ENCODE measurements around the gene AKAP11.

Gene AKAP11

GRCh38 chr13:42232671-42233070 is 39.3 kb upstream of the AKAP11 start:
- DNase-seq (ENCODE audit: low read depth): no peak
- no peak overlapping the region for H3K4me3 ChIP-seq (ENCODE audit: low read depth, low read length)
- TF ChIP-seq MAX (IDR thresholded peaks at IDR 0.05; ENCODE audit: low read depth, low read length): no peak
- no peak for TF ChIP-seq MYC (IDR thresholded peaks at IDR 0.05; ENCODE audit: low read depth, low read length)
- no peak for TF ChIP-seq CTCF (IDR thresholded peaks at IDR 0.05; ENCODE audit: low read depth, low read length)
- no peak for TF ChIP-seq POLR2A (IDR thresholded peaks at IDR 0.05; ENCODE audit: extremely low read depth, insufficient read length)

GRCh38 chr13:42233726-42234125 is 38.2 kb upstream of the AKAP11 start:
- DNase-seq (ENCODE audit: low read depth): no peak

GRCh38 chr13:42239161-42239560 is 32.8 kb upstream of the AKAP11 start:
- DNase-seq (ENCODE audit: low read depth): no peak
- TF ChIP-seq POLR2A (IDR thresholded peaks at IDR 0.05; ENCODE audit: extremely low read depth, insufficient read length) (no peak), CTCF (IDR thresholded peaks at IDR 0.05; ENCODE audit: low read depth, low read length) (no peak)

More at GRCh38 chr13:42233726-42234125, 38.2 kb upstream of the AKAP11 start:
- no peak overlapping the region for H3K4me3 ChIP-seq (ENCODE audit: low read depth, low read length)
- TF ChIP-seq MYC (IDR thresholded peaks at IDR 0.05; ENCODE audit: low read depth, low read length): no peak
- TF ChIP-seq POLR2A (IDR thresholded peaks at IDR 0.05; ENCODE audit: extremely low read depth, insufficient read length): no peak
- no peak for TF ChIP-seq CTCF (IDR thresholded peaks at IDR 0.05; ENCODE audit: low read depth, low read length)
- no peak for TF ChIP-seq MAX (IDR thresholded peaks at IDR 0.05; ENCODE audit: low read depth, low read length)

GRCh38 chr13:42239644-42240043 is 32.3 kb upstream of the AKAP11 start:
- no peak for DNase-seq (ENCODE audit: low read depth)
- no peak overlapping the region for H3K4me3 ChIP-seq (ENCODE audit: low read depth, low read length)
- no peak for TF ChIP-seq POLR2A (IDR thresholded peaks at IDR 0.05; ENCODE audit: extremely low read depth, insufficient read length)

More at GRCh38 chr13:42239161-42239560, 32.8 kb upstream of the AKAP11 start:
- no peak overlapping the region for H3K4me3 ChIP-seq (ENCODE audit: low read depth, low read length)

- no peak for TF ChIP-seq MAX (IDR thresholded peaks at IDR 0.05; ENCODE audit: low read depth, low read length)
- no peak for TF ChIP-seq CTCF (IDR thresholded peaks at IDR 0.05; ENCODE audit: low read depth, low read length)
- TF ChIP-seq POLR2A (IDR thresholded peaks at IDR 0.05; ENCODE audit: extremely low read depth, insufficient read length): no peak
- TF ChIP-seq MYC (IDR thresholded peaks at IDR 0.05; ENCODE audit: low read depth, low read length): no peak
- H3K4me3 ChIP-seq (ENCODE audit: low read depth, low read length): no peak overlapping the region
- no peak for DNase-seq (ENCODE audit: low read depth)
Measured at GRCh38 chr13:42246541-42246940, 25.4 kb upstream of the AKAP11 start.

GRCh38 chr13:42247883-42248282 is 24.1 kb upstream of the AKAP11 start:
- no peak for DNase-seq (ENCODE audit: low read depth)
- TF ChIP-seq POLR2A (IDR thresholded peaks at IDR 0.05; ENCODE audit: extremely low read depth, insufficient read length) (no peak), MAX (IDR thresholded peaks at IDR 0.05; ENCODE audit: low read depth, low read length) (no peak), CTCF (IDR thresholded peaks at IDR 0.05; ENCODE audit: low read depth, low read length) (no peak), MYC (IDR thresholded peaks at IDR 0.05; ENCODE audit: low read depth, low read length) (no peak)
- no peak overlapping the region for H3K4me3 ChIP-seq (ENCODE audit: low read depth, low read length)
